C4-2B (cell line): Measurements from ENCODE around the gene PRR36.

ENCODE experiments used
- ZFX ChIP-seq: fragments of 450-650 bp; IDR thresholded peaks from 2 replicates; pipeline ENCODE4 v1.6.1; 2017
- TF ChIP-seq, protein P1 (sequence below): fragments of 450-650 bp; conservative IDR thresholded peaks from 2 replicates; pipeline ENCODE4 v1.5.1; 2017; ENCODE audit warnings: mild to moderate bottlenecking

DNA sequence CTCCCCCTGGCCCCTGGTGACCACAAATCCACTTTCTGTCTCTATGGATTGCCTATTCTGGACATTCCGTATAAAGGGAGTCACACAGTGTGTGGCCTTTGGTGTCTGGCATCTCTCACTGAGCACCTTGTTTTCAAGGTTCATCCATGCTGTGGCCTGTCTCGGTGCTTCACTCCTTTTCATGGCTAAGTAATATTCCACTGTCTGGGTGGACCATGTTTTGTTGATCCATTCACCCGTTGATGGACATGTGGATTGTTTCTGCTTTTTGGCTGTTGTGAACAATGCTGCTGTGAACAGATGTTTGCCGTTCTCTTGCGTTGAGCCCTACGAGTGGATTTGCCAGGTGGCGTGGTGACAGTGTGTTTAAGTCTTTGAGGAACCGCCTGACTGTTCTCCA is 33.6 kb downstream of the PRR36 start:
- TF ChIP-seq, protein P1, sequence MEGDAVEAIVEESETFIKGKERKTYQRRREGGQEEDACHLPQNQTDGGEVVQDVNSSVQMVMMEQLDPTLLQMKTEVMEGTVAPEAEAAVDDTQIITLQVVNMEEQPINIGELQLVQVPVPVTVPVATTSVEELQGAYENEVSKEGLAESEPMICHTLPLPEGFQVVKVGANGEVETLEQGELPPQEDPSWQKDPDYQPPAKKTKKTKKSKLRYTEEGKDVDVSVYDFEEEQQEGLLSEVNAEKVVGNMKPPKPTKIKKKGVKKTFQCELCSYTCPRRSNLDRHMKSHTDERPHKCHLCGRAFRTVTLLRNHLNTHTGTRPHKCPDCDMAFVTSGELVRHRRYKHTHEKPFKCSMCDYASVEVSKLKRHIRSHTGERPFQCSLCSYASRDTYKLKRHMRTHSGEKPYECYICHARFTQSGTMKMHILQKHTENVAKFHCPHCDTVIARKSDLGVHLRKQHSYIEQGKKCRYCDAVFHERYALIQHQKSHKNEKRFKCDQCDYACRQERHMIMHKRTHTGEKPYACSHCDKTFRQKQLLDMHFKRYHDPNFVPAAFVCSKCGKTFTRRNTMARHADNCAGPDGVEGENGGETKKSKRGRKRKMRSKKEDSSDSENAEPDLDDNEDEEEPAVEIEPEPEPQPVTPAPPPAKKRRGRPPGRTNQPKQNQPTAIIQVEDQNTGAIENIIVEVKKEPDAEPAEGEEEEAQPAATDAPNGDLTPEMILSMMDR = no peak
- TF ChIP-seq ZFX = no peak
